Mucosa of descending colon (tissue), 3 donors: ENCODE data around the gene TTBK2. TPM values are rescaled to one million over a fixed set of nuclear protein-coding genes. Genes with fewer than 3 reads are reported as not detected.

Experiments
- ATAC-seq: fragments of 200-7000 bp; cut with Tn5 transposase; one replicate; pipeline ENCODE4 v1.9.1; 2020; ENCODE audit warnings: mild to moderate bottlenecking, moderate library complexity
- DNase-seq, 3 donors: peaks; one replicate each; pipeline ENCODE4 v3.0.0-alpha.2; 2020
- H3K36me3 ChIP-seq: fragments of 200-600 bp; one replicate; pipeline ENCODE4 v1.8.0; 2021; ENCODE audit warnings: low read depth, mild to moderate bottlenecking
- H3K4me1 ChIP-seq: fragments of 200-600 bp; one replicate; pipeline ENCODE4 v1.8.0; 2021; ENCODE audit warnings: low read depth, mild to moderate bottlenecking
- H3K4me3 ChIP-seq: fragments of 200-600 bp; one replicate; pipeline ENCODE4 v1.8.0; 2021; ENCODE audit warnings: mild to moderate bottlenecking
- H3K9me3 ChIP-seq: fragments of 200-600 bp; one replicate; pipeline ENCODE4 v1.8.0; 2021; ENCODE audit warnings: mild to moderate bottlenecking
- CTCF ChIP-seq: fragments of 200-600 bp; IDR thresholded peaks from one replicate; pipeline ENCODE4 v1.8.0; 2022; ENCODE audit warnings: antibody characterized with exemption, mild to moderate bottlenecking
- intact Hi-C, 2 donors: fragments of 100-400 bp; cut with DNase I in 1 of 2; cut with micrococcal nuclease in 1 of 2; formaldehyde crosslinking; loops; one replicate each; pipeline versions ENCODE4 v1.11.0 to v1.11.1; 2022; cut with DNase I, micrococcal nuclease
- total RNA-seq, 3 donors: library from RNA; stranded (reverse); fragmentation: NEBNext Ultra II Directional in 2 of 3; extraction: Animal tissue kit (Norgen Biotek cat#: 25700) in 2 of 3; gene quantifications; one replicate each; pipeline versions ENCODE4 v1.2.1 to v1.2.4, GENCODE V29; 2021 to 2023
- donor health status: DM: no; HTN: no; CAD: no; lungs with moderate emphysema.
- donor health status: DM: no; HTN: no; CAD: no.
- donor health status: DM: no; HTN: yes; CAD: no.

The TTBK2 gene
- total RNA-seq, 3 donors from 2014 or later: 9.7 to 27.6 (median 11.4) TPM

- TF ChIP-seq CTCF: no peak
- no peak for ATAC-seq
- intact Hi-C loops: no loop called here
Measured at GRCh38 chr15:42808913-42809312, 111.7 kb downstream of the TTBK2 start.

GRCh38 chr15:42805266-42805665 lies 115.3 kb downstream of the TTBK2 start:
- ATAC-seq: no peak
- no peak for DNase-seq
- TF ChIP-seq CTCF: no peak
- H3K4me1 ChIP-seq: no peaks in the 10 kb centered on the region
- no peak overlapping the region for H3K4me3 ChIP-seq
- intact Hi-C loops: no loop called here
- no peaks in the 10 kb centered on the region for H3K9me3 ChIP-seq
- no peaks in the 10 kb centered on the region for H3K36me3 ChIP-seq

More at GRCh38 chr15:42808913-42809312, 111.7 kb downstream of the TTBK2 start:
- Histone ChIP-seq H3K36me3 (no peaks in the 10 kb centered on the region), H3K4me1 (no peaks in the 10 kb centered on the region), H3K9me3 (no peaks in the 10 kb centered on the region), H3K4me3 (no peak overlapping the region)
- DNase-seq: no peak

GRCh38 chr15:42804739-42805138 lies 115.8 kb downstream of the TTBK2 start:
- no peak for TF ChIP-seq CTCF
- ATAC-seq (peak; percentile 38), DNase-seq (no peak)
- H3K9me3 ChIP-seq: no peaks in the 10 kb centered on the region
- no peaks in the 10 kb centered on the region for H3K36me3 ChIP-seq
- H3K4me1 ChIP-seq: no peaks in the 10 kb centered on the region
- H3K4me3 ChIP-seq: no peak overlapping the region
- intact Hi-C loops: no loop called here

- DNase-seq (no peak), ATAC-seq (peak; percentile 62)
- no peak for TF ChIP-seq CTCF
- intact Hi-C loops: no loop called here
- H3K4me1 ChIP-seq: no peaks in the 10 kb centered on the region
- no peaks in the 10 kb centered on the region for H3K36me3 ChIP-seq
- no peaks in the 10 kb centered on the region for H3K9me3 ChIP-seq
- H3K4me3 ChIP-seq: no peak overlapping the region
Measured at GRCh38 chr15:42803436-42803835, 117.1 kb downstream of the TTBK2 start.

- Histone ChIP-seq H3K9me3 (no peaks in the 10 kb centered on the region), H3K4me1 (no peaks in the 10 kb centered on the region), H3K36me3 (no peaks in the 10 kb centered on the region), H3K4me3 (no peak overlapping the region)
- no peak for ATAC-seq
- TF ChIP-seq CTCF: no peak
- no peak for DNase-seq
- intact Hi-C loops: no loop called here
Measured at GRCh38 chr15:42802168-42802567, 118.4 kb downstream of the TTBK2 start.
